Glutamatergic neuron (in vitro differentiated cells): ENCODE measurements around the gene DMBT1. TPM values are rescaled to one million over a fixed set of nuclear protein-coding genes. Genes with fewer than 3 reads are reported as not detected.

Experiments
- DNase-seq: peaks from one replicate; pipeline ENCODE4 v3.0.0; 2022
- H3K27ac Mint-ChIP-seq: one replicate; pipeline ENCODE4 v1.8.0; 2020; ENCODE audit warnings: mild to moderate bottlenecking, mixed read lengths, inconsistent platforms; ENCODE audit not compliant: unreplicated experiment
- H3K27me3 Mint-ChIP-seq: one replicate; pipeline ENCODE4 v1.8.0; 2020; ENCODE audit warnings: mild to moderate bottlenecking, moderate library complexity, mixed read lengths, inconsistent platforms; ENCODE audit not compliant: unreplicated experiment
- H3K36me3 Mint-ChIP-seq: one replicate; pipeline ENCODE4 v1.8.0; 2020; ENCODE audit warnings: mild to moderate bottlenecking, mixed read lengths, inconsistent platforms; ENCODE audit not compliant: unreplicated experiment
- H3K4me1 Mint-ChIP-seq: one replicate; pipeline ENCODE4 v1.8.0; 2020; ENCODE audit warnings: mild to moderate bottlenecking, low read depth, mixed read lengths, inconsistent platforms; ENCODE audit not compliant: unreplicated experiment
- H3K4me3 Mint-ChIP-seq: one replicate; pipeline ENCODE4 v1.8.0; 2020; ENCODE audit warnings: mild to moderate bottlenecking, mixed read lengths, inconsistent platforms; ENCODE audit not compliant: unreplicated experiment
- H3K9me3 Mint-ChIP-seq: one replicate; pipeline ENCODE4 v1.8.0; 2020; ENCODE audit warnings: mild to moderate bottlenecking, moderate library complexity, mixed read lengths, inconsistent platforms; ENCODE audit not compliant: unreplicated experiment
- CTCF ChIP-seq: fragments of 200-600 bp; sonication (generic); IDR thresholded peaks from one replicate; pipeline ENCODE4 v1.5.0; 2021; ENCODE audit not compliant: partially characterized antibody, unreplicated experiment
- total RNA-seq: library from RNA; stranded (reverse); fragmentation: NEBNext Ultra II Directional; extraction: Animal tissue kit (Norgen Biotek cat#: 25700); gene quantifications from one replicate; pipeline ENCODE4 v1.2.1, GENCODE V29; 2021; ENCODE audit not compliant: unreplicated experiment

Gene DMBT1
- total RNA-seq, 1 donor from 2014 or later: 0.17 TPM

GRCh38 chr10:122632031-122632430 lies 71.5 kb downstream of the DMBT1 start:
- H3K27ac Mint-ChIP-seq: no peak overlapping the region
- H3K9me3 Mint-ChIP-seq: no peaks in the 10 kb centered on the region
- H3K36me3 Mint-ChIP-seq: no peaks in the 10 kb centered on the region
- H3K4me1 Mint-ChIP-seq: no peaks in the 10 kb centered on the region
- no peak overlapping the region for H3K4me3 Mint-ChIP-seq
- TF ChIP-seq CTCF: no peak
- no peak for DNase-seq
- H3K27me3 Mint-ChIP-seq: peaks cover 2% of the 10 kb centered on the region

GRCh38 chr10:122632576-122632975 lies 72.0 kb downstream of the DMBT1 start:
- DNase-seq: no peak
- peaks cover 2% of the 10 kb centered on the region for H3K27me3 Mint-ChIP-seq
- H3K9me3 Mint-ChIP-seq: no peaks in the 10 kb centered on the region
- H3K4me1 Mint-ChIP-seq: no peaks in the 10 kb centered on the region
- no peak overlapping the region for H3K4me3 Mint-ChIP-seq
- H3K27ac Mint-ChIP-seq: no peak overlapping the region
- TF ChIP-seq CTCF: no peak
- no peaks in the 10 kb centered on the region for H3K36me3 Mint-ChIP-seq

- no peak for TF ChIP-seq CTCF
- peaks cover 8% of the 10 kb centered on the region for H3K36me3 Mint-ChIP-seq
- H3K9me3 Mint-ChIP-seq: no peaks in the 10 kb centered on the region
- no peak for DNase-seq
- no peak overlapping the region for H3K27ac Mint-ChIP-seq
- no peaks in the 10 kb centered on the region for H3K4me1 Mint-ChIP-seq
- no peaks in the 10 kb centered on the region for H3K27me3 Mint-ChIP-seq
- H3K4me3 Mint-ChIP-seq: no peak overlapping the region
These were observed 76.4 kb downstream of the DMBT1 start for GRCh38 chr10:122636953-122637352.

- Mint-ChIP-seq H3K27me3 (no peaks in the 10 kb centered on the region), H3K4me3 (no peak overlapping the region), H3K27ac (no peak overlapping the region), H3K4me1 (no peaks in the 10 kb centered on the region), H3K36me3 (peaks cover 8% of the 10 kb centered on the region), H3K9me3 (no peaks in the 10 kb centered on the region)
- DNase-seq: no peak
- no peak for TF ChIP-seq CTCF
These were observed 76.8 kb downstream of the DMBT1 start for GRCh38 chr10:122637376-122637775.

- no peaks in the 10 kb centered on the region for H3K4me1 Mint-ChIP-seq
- TF ChIP-seq CTCF: no peak
- no peaks in the 10 kb centered on the region for H3K27me3 Mint-ChIP-seq
- no peak overlapping the region for H3K4me3 Mint-ChIP-seq
- H3K27ac Mint-ChIP-seq: no peak overlapping the region
- no peaks in the 10 kb centered on the region for H3K9me3 Mint-ChIP-seq
- no peak for DNase-seq
- peaks cover 8% of the 10 kb centered on the region for H3K36me3 Mint-ChIP-seq
These were observed 77.6 kb downstream of the DMBT1 start for GRCh38 chr10:122638106-122638505.
